GM19035 (cell line): ENCODE data around the gene TEX14.
A peak's percentile ranks its signal among the peaks of the same experiment; 100 is the strongest.
"Not testable (repeated sequence)": the region's sequence is repeated elsewhere in the genome, so short reads cannot be mapped to it uniquely, and the experiment has no call there.

Experiments used
- ATAC-seq: cut with Tn5 transposase; IDR thresholded peaks from one replicate; pipeline ENCODE4 v1.9.1; 2021; ENCODE audit not compliant: unreplicated experiment

Gene TEX14

GRCh38 chr17:58658804-58659713, 32.8 kb downstream of the TEX14 start:
- peak; percentile 72 for ATAC-seq

- ATAC-seq, result not testable (repeated sequence)
Observed at GRCh38 chr17:58657962-58658803, 33.7 kb downstream of the TEX14 start.

GRCh38 chr17:58648236-58648635, 43.6 kb downstream of the TEX14 start:
- ATAC-seq, result no peak

- no peak for ATAC-seq
Observed at GRCh38 chr17:58643147-58643546, 48.7 kb downstream of the TEX14 start.

GRCh38 chr17:58641887-58642311, 49.9 kb downstream of the TEX14 start:
- ATAC-seq, result no peak

- ATAC-seq, result no peak
Observed at GRCh38 chr17:58640202-58640601, 51.6 kb downstream of the TEX14 start.

GRCh38 chr17:58639681-58640080, 52.2 kb downstream of the TEX14 start:
- ATAC-seq, result no peak

GRCh38 chr17:58637011-58637570, 54.8 kb downstream of the TEX14 start:
- ATAC-seq, result no peak

- ATAC-seq, result no peak
Observed at GRCh38 chr17:58632324-58633314, 59.2 kb downstream of the TEX14 start.

- ATAC-seq, result peak; percentile 79
Observed at GRCh38 chr17:58631523-58632323, 60.1 kb downstream of the TEX14 start.

- no peak for ATAC-seq
Observed at GRCh38 chr17:58630883-58631522, 60.8 kb downstream of the TEX14 start.

GRCh38 chr17:58626905-58627304, 64.9 kb downstream of the TEX14 start:
- no peak for ATAC-seq

GRCh38 chr17:58624751-58625150, 67.1 kb downstream of the TEX14 start:
- no peak for ATAC-seq

GRCh38 chr17:58621174-58621573, 70.7 kb downstream of the TEX14 start:
- ATAC-seq, result no peak

- no peak for ATAC-seq
Observed at GRCh38 chr17:58618336-58618735, 73.5 kb downstream of the TEX14 start.

- ATAC-seq, result no peak
Observed at GRCh38 chr17:58617563-58617962, 74.3 kb downstream of the TEX14 start.

GRCh38 chr17:58615768-58616659, 75.8 kb downstream of the TEX14 start:
- ATAC-seq, result peak; percentile 55

GRCh38 chr17:58614859-58615459, 76.9 kb downstream of the TEX14 start:
- ATAC-seq, result no peak
